Heart left ventricle (tissue), 16 donors: ENCODE measurements around the gene RLBP1. TPM values are rescaled to one million over a fixed set of nuclear protein-coding genes. Genes with fewer than 3 reads are reported as not detected.

Source experiments
- ATAC-seq, 4 donors: fragments of 200-7000 bp; cut with Tn5 transposase; one replicate each; pipeline ENCODE4 v1.9.1; 2020 to 2022; ENCODE audit warnings: moderate library complexity in 4 of 4, mild to moderate bottlenecking in 3 of 4, moderate number of reproducible peaks in 1 of 4
- DNase-seq, 5 donors: peaks; one replicate each; pipeline ENCODE4 v3.0.0-alpha.2; 2020
- H3K27ac ChIP-seq, 12 donors: fragments of 200-600 bp; sonication (generic) in 4 of 12; one replicate each; pipeline versions ENCODE4 v1.5.0 to v1.8.0; 2016 to 2022; ENCODE audit warnings: mild to moderate bottlenecking in 2 of 12
- H3K27me3 ChIP-seq, 9 donors: fragments of 200-600 bp; sonication (generic) in 2 of 9; one replicate each; pipeline versions ENCODE4 v1.5.1 to v1.8.0; 2016 to 2022; ENCODE audit warnings: mild to moderate bottlenecking in 3 of 9
- H3K36me3 ChIP-seq, 9 donors: fragments of 200-600 bp; sonication (generic) in 2 of 9; one replicate each; pipeline versions ENCODE4 v1.5.0 to v1.8.0; 2018 to 2022; ENCODE audit warnings: mild to moderate bottlenecking in 2 of 9
- H3K4me1 ChIP-seq, 12 donors: fragments of 200-600 bp; sonication (generic) in 4 of 12; one replicate each; pipeline versions ENCODE4 v1.5.0 to v1.8.0; 2016 to 2022; ENCODE audit warnings: mild to moderate bottlenecking in 3 of 12
- H3K4me3 ChIP-seq, 12 donors: fragments of 200-600 bp; sonication (generic) in 4 of 12; one replicate each; pipeline versions ENCODE4 v1.5.0 to v1.8.0; 2017 to 2022; ENCODE audit warnings: mild to moderate bottlenecking in 9 of 12, moderate library complexity in 4 of 12
- H3K9me3 ChIP-seq, 12 donors: fragments of 200-600 bp; sonication (generic) in 4 of 12; one replicate each; pipeline versions ENCODE4 v1.5.0 to v1.8.0; 2016 to 2022; ENCODE audit warnings: mild to moderate bottlenecking in 1 of 12
- POLR2A ChIP-seq, 2 donors: fragments of 450-650 bp; IDR thresholded peaks; one replicate each; pipeline ENCODE4 v1.6.1; 2017; ENCODE audit warnings: antibody characterized with exemption in 2 of 2, mild to moderate bottlenecking in 2 of 2, moderate library complexity in 2 of 2
- WGBS, 4 donors: extraction: QIAGEN DNeasy Blood & Tissue Kit in 2 of 4; methylation state at CpG; one replicate each; pipeline versions ENCODE4 v1.1.5 to v1.1.7; 2013 to 2018; 5-methylcytosine and 5-hydroxymethylcytosine counted together
- intact Hi-C, 10 donors: fragments of 100-400 bp; cut with DNase I; formaldehyde crosslinking; loops; one replicate each; pipeline versions ENCODE4 v1.11.1 to v1.14.2; 2022
- polyA plus RNA-seq, 2 donors: library from polyadenylated mRNA; stranded (reverse); fragments of 200-250 nt; gene quantifications; one replicate each; pipeline ENCODE4 v1.2.3, GENCODE V29; 2013
- total RNA-seq, 9 donors: library from RNA; depleted of rRNA in 2 of 9; stranded (reverse); fragments of >200 nt in 2 of 9; fragmentation: NEBNext Ultra II Directional in 3 of 9; extraction: Animal tissue kit (Norgen Biotek cat#: 25700) in 3 of 9; gene quantifications; one replicate each; pipeline versions ENCODE4 v1.1.0 to v1.2.4, GENCODE V29; 2016 to 2023
- TF ChIP-seq, protein P1 (sequence below), 12 donors: fragments of 200-600 bp; sonication (generic) in 4 of 12; IDR thresholded peaks; one replicate each; pipeline versions ENCODE4 v1.5.0 to v1.8.0; 2018 to 2022; ENCODE audit warnings: antibody characterized with exemption in 12 of 12, mild to moderate bottlenecking in 5 of 12
- donor health status: ischemic (EF 13 %, LVEDD 7.1; RV severe dilation, severe dysfunction).
- donor health status: healthy with polysubstance abuse.
- donor health status: DM: no; HTN: yes; CAD: no.
- donor health status: DM: no; HTN: no; CAD: no.
- donor health status: ischemic (EF 25% LVEDD 6.9; RV normal size, moderate dysfunction).
- donor health status: ischemic (EF 25% LVEDD 5.7; RV mildly dilated, moderate dysfunction).
- donor health status: healthy.
- donor health status: DM: yes; HTN: yes; CAD: no.
- donor health status: ischemic (EF 35%, LVEDD 5.7; RV mildly dilated, moderate dysfunction).
- donor health status: nonischemic (EF 11% LVEDD 7.7; RV severe dilation, severe dysfunction).
- donor health status: DM: yes; HTN: yes; CAD: no.
- donor health status: PGD.
- donor health status: ischemic (EF 29% LVEDD 5.4; RV normal size, mild dysfunction).
- donor health status: nonischemic (EF 23%, LVEDD 6.1; RV moderate dilation, normal function).

Gene RLBP1
- total and polyA plus RNA-seq, 11 donors, result not detected

DNA sequence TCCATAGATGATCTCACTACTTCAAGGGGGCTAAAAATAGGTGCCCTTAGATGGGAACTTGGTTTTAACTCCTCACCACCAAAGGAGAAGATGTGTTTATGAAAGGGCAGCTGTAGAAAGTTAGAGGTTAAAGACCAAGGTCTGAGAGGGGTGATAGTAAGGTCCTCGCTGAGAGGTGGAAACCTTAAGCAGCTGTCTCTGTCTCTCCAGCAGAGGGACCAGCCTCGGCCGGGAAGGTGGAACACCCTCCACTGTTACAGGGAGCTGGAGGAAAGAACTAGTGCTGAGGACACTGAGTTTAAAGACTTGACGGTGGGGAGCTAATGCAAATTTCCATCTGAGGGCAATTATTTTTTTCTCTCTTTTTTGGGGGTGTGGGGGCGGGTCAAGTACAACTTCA is 8.9 kb upstream of the RLBP1 start:
- ATAC-seq, result no peak
- 32 to 55% (median 43%) methylated on average over 5 of the region's 5 CpGs for WGBS, 4 donors
- H3K27ac ChIP-seq, result no peak overlapping the region
- H3K27me3 ChIP-seq, result peaks cover 0 to 3% (median 0%) of the 10 kb centered on the region in 9 donors
- H3K9me3 ChIP-seq, result no peaks in the 10 kb centered on the region
- TF ChIP-seq, protein P1, sequence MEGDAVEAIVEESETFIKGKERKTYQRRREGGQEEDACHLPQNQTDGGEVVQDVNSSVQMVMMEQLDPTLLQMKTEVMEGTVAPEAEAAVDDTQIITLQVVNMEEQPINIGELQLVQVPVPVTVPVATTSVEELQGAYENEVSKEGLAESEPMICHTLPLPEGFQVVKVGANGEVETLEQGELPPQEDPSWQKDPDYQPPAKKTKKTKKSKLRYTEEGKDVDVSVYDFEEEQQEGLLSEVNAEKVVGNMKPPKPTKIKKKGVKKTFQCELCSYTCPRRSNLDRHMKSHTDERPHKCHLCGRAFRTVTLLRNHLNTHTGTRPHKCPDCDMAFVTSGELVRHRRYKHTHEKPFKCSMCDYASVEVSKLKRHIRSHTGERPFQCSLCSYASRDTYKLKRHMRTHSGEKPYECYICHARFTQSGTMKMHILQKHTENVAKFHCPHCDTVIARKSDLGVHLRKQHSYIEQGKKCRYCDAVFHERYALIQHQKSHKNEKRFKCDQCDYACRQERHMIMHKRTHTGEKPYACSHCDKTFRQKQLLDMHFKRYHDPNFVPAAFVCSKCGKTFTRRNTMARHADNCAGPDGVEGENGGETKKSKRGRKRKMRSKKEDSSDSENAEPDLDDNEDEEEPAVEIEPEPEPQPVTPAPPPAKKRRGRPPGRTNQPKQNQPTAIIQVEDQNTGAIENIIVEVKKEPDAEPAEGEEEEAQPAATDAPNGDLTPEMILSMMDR (IDR thresholded peaks at IDR 0.05), result no peak
- no peak for TF ChIP-seq POLR2A (IDR thresholded peaks at IDR 0.05)
- no peaks in the 10 kb centered on the region for H3K4me1 ChIP-seq
- intact Hi-C loops, result no loop called here
- no peaks in the 10 kb centered on the region for H3K36me3 ChIP-seq
- no peak for DNase-seq
- no peak overlapping the region for H3K4me3 ChIP-seq

DNA sequence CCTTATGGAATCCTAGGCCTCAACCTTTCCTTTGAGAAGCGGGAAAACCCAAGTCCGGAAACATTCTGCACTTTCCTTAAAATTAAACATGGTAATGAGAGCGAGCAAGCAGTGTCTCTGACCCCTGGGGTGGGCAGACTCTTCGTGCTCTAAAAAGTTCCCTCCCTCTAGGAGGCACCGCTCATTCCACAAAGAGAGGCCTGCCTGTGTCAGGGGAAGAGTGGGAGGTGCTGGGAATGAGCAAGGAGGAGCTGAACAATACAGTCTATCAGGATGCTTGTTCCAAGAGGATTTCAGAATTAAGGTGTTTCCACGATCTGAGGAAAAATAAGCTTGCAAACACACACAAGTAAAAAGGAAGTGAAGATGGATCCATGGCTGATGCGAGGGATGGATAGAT is 6.0 kb upstream of the RLBP1 start:
- Histone ChIP-seq H3K9me3 (no peaks in the 10 kb centered on the region), H3K27ac (no peak overlapping the region), H3K4me3 (no peak overlapping the region), H3K27me3 (peaks cover 0 to 3% (median 0%) of the 10 kb centered on the region in 9 donors), H3K36me3 (no peaks in the 10 kb centered on the region), H3K4me1 (no peaks in the 10 kb centered on the region)
- 68 to 79% (median 76%) methylated on average over 7 of the region's 7 CpGs for WGBS, 4 donors
- TF ChIP-seq, protein P1 (IDR thresholded peaks at IDR 0.05), result no peak
- TF ChIP-seq POLR2A (IDR thresholded peaks at IDR 0.05), result no peak
- DNase-seq, result no peak
- ATAC-seq, result no peak
- intact Hi-C loops, result no loop called here

DNA sequence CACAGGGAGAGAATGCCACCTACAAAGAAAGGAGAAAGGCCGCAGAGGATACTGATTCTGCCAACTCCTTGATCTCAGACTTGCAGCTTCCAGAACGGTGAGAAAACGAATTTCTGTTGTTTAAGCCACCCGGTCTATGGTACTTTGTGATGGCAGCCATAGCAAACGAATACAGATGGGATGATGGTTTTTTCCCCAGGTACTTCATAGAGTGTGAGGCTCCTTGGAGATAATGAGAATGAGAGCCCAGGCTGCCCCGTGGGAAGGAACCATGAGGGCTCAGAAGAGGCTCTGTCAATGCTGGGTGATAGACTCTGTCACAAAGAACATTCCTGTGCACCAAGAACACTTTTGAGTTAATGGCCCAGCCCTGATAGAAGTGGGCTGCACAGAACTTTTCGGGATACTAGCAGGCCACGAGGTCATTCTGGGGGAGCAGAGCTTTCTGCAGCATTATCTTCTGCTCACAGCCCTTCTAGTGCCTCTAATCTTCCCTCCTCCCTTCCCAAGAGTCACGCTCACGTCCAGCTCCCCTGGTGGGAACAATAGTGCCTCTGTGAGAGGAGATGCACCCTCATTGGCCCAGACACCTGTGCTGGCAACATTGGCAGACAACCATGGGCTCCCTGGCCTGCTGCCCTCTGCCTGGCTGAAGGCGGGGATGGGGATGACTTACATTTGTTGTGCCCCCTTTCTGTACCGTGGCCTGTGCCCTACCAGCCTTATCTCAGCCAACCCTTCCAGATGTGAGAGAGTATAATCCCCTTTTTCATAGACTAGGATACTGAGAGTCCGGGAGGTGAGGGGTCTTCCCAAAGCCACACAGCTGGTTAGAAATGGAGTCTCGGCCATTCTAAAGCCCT is 5.2 kb upstream of the RLBP1 start:
- WGBS, 4 donors, result 79 to 85% (median 81%) methylated on average over 14 of the region's 14 CpGs
- Histone ChIP-seq H3K9me3 (no peaks in the 10 kb centered on the region), H3K4me1 (no peaks in the 10 kb centered on the region), H3K36me3 (no peaks in the 10 kb centered on the region), H3K27me3 (peaks cover 0 to 3% (median 0%) of the 10 kb centered on the region in 9 donors), H3K27ac (no peak overlapping the region), H3K4me3 (no peak overlapping the region)
- TF ChIP-seq, protein P1 (IDR thresholded peaks at IDR 0.05), result no peak
- TF ChIP-seq POLR2A (IDR thresholded peaks at IDR 0.05), result no peak
- no peak for DNase-seq
- no peak for ATAC-seq
- intact Hi-C loops, result no loop called here

DNA sequence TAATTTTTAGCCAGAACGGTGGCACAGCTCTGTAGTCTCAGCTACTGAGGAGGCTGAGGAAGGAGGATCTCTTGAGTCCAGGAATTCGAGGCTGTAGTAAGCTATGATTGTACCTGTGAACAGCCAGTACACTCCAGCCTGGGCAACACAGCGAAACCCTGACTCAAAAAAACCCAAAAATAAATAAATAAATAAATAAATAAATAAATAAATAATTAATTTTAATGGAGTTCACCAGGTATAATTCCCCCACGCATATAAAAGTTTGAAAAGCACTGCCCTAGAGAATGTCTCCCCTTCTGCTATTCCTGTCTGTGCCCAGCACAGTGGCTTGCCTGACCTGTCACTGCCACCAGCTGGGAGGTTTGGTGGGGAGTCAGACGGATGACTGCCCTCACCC is 4.2 kb upstream of the RLBP1 start:
- no peak overlapping the region for H3K4me3 ChIP-seq
- H3K9me3 ChIP-seq, result no peaks in the 10 kb centered on the region
- WGBS, 4 donors, result 94 to 98% (median 96%) methylated on average over 5 of the region's 5 CpGs
- no peak for DNase-seq
- no peaks in the 10 kb centered on the region for H3K36me3 ChIP-seq
- TF ChIP-seq POLR2A (IDR thresholded peaks at IDR 0.05), result no peak
- TF ChIP-seq, protein P1 (IDR thresholded peaks at IDR 0.05), result no peak
- no peak for ATAC-seq
- no peaks in the 10 kb centered on the region for H3K4me1 ChIP-seq
- intact Hi-C loops, result no loop called here
- no peak overlapping the region for H3K27ac ChIP-seq
- H3K27me3 ChIP-seq, result peaks cover 0 to 3% (median 0%) of the 10 kb centered on the region in 9 donors
